Urinary bladder (tissue), 4 donors: Measurements from ENCODE around the gene ANKRD13D. TPM values are rescaled to one million over a fixed set of nuclear protein-coding genes. Genes with fewer than 3 reads are reported as not detected.
"Not testable (repeated sequence)": the region's sequence is repeated elsewhere in the genome, so short reads cannot be mapped to it uniquely, and the experiment has no call there.

Experiments used
- DNase-seq: peaks from one replicate; pipeline ENCODE4 v3.0.0-alpha.2; 2015; ENCODE audit errors: extremely low spot score
- H3K27ac ChIP-seq: one replicate; pipeline ENCODE4 v1.5.1; 2013; ENCODE audit warnings: low read depth, mild to moderate bottlenecking, moderate library complexity
- H3K36me3 ChIP-seq: one replicate; pipeline ENCODE4 v1.6.1; 2013; ENCODE audit warnings: mild to moderate bottlenecking, moderate library complexity; ENCODE audit not compliant: insufficient read depth
- H3K4me1 ChIP-seq: one replicate; pipeline ENCODE4 v1.6.1; 2013; ENCODE audit warnings: mild to moderate bottlenecking, moderate library complexity; ENCODE audit not compliant: insufficient read depth
- H3K4me3 ChIP-seq: one replicate; pipeline ENCODE4 v1.5.1; 2013; ENCODE audit warnings: low read depth, low read length
- WGBS: extraction: QIAGEN DNeasy Blood & Tissue Kit; methylation state at CpG from one replicate; pipeline ENCODE4 v1.1.7; 2013; 5-methylcytosine and 5-hydroxymethylcytosine counted together
- polyA plus RNA-seq: library from polyadenylated mRNA; stranded (reverse); fragments of 200-250 nt; gene quantifications from one replicate; pipeline ENCODE4 v1.2.3, GENCODE V29; 2013
- total RNA-seq: library from RNA; depleted of rRNA; stranded (reverse); fragments of >200 nt; gene quantifications from one replicate; pipeline ENCODE4 v1.2.3, GENCODE V29; 2014
- donor health status: healthy with polysubstance abuse.
- donor health status: healthy.

The ANKRD13D gene
- total and polyA plus RNA-seq, 2 donors = 25.2 to 44.0 TPM

GRCh38 chr11:67254798-67255197 lies 34.3 kb upstream of the ANKRD13D start:
- H3K27ac ChIP-seq = no peak overlapping the region
- H3K36me3 ChIP-seq = peaks cover 10% of the 10 kb centered on the region

DNA sequence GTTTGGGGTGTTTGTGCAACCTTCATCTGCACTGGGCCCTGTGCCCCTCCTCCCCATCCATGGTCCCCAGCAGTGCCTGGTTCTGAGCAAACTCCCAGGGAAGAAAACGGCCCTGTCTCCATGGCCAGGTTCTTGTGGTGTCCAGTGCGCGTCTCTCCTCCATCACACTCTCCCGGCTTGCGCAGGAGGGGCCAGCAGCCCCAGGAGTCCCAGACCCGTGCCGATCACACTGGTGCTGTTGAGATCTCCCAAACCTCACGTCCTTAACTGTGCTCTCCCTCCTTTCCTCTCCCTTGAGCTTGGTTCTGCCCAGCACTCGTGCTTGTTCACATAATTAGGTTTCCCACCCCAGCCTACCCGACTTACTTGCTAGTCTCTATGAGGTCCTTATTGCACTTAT lies 33.8 kb upstream of the ANKRD13D start:
- H3K4me3 ChIP-seq = no peak overlapping the region
- H3K36me3 ChIP-seq = peaks cover 10% of the 10 kb centered on the region
- WGBS = 89% methylated on average over 10 of the region's 10 CpGs
- DNase-seq = no peak
- H3K27ac ChIP-seq = no peak overlapping the region
- no peaks in the 10 kb centered on the region for H3K4me1 ChIP-seq

More at GRCh38 chr11:67254798-67255197, 34.3 kb upstream of the ANKRD13D start:
- 86% methylated on average over 15 of the region's 15 CpGs for WGBS
- Histone ChIP-seq H3K4me3 (no peak overlapping the region), H3K4me1 (no peaks in the 10 kb centered on the region)
- DNase-seq = no peak

- Histone ChIP-seq H3K36me3 (peaks cover 7% of the 10 kb centered on the region), H3K4me1 (no peaks in the 10 kb centered on the region), H3K4me3 (no peak overlapping the region), H3K27ac (no peak overlapping the region)
- no peak for DNase-seq
- whole genome bisulfite sequencing = 84% methylated on average over 8 of the region's 8 CpGs
Observed at GRCh38 chr11:67255864-67256263, 33.2 kb upstream of the ANKRD13D start.

DNA sequence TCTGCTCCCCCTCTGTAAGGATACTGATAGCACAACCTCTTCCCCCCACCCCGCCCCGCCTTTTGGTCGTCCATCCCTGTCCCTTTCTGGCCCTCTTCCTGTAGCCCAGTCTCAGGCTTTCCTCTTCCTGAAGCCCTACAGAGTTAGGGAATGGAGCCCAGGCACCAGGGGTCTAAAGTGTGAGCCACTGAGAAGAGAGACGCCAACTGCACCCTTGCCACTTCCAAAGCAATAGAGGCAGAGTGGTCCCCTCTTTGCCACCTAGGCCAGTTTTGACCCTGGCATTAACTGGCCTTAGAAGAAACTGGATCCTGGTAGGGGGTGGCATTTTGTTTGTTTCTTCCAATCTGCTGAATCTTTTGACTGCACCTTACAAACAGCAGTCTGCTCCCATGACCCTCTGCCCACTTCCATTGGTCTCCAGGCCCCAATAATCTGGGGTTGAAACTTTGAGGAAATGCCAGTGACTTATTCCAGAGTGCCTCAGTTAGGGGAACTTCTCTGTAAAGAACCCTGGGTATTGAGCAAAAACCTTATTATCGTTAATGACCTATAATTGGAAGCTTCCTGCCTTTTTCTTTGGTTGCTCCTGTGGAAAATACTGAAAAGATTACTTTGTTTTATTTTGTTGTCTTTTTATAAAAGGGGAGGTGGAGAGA lies 32.5 kb upstream of the ANKRD13D start:
- no peaks in the 10 kb centered on the region for H3K4me1 ChIP-seq
- peaks cover 7% of the 10 kb centered on the region for H3K36me3 ChIP-seq
- 73% methylated on average over 5 of the region's 5 CpGs for WGBS
- no peak for DNase-seq
- H3K4me3 ChIP-seq = no peak overlapping the region
- no peak overlapping the region for H3K27ac ChIP-seq

GRCh38 chr11:67260406-67260805 lies 28.7 kb upstream of the ANKRD13D start:
- no peak for DNase-seq
- no peak overlapping the region for H3K4me3 ChIP-seq
- H3K36me3 ChIP-seq = no peaks in the 10 kb centered on the region
- no peak overlapping the region for H3K27ac ChIP-seq
- 88% methylated on average over 6 of the region's 6 CpGs for WGBS
- no peaks in the 10 kb centered on the region for H3K4me1 ChIP-seq

- not testable (repeated sequence) for DNase-seq, H3K36me3 ChIP-seq, H3K4me1 ChIP-seq, H3K27ac ChIP-seq
- H3K4me3 ChIP-seq = peak overlapping the region; percentile 29
- 26% methylated on average over 50 of the region's 50 CpGs for WGBS
Observed at GRCh38 chr11:67260885-67261639, 28.0 kb upstream of the ANKRD13D start.

- 12% methylated on average over 18 of the region's 18 CpGs for WGBS
- no peak for DNase-seq
- Histone ChIP-seq H3K36me3 (no peaks in the 10 kb centered on the region), H3K4me1 (no peaks in the 10 kb centered on the region), H3K27ac (no peak overlapping the region), H3K4me3 (peak overlapping the region; percentile 29)
Observed at GRCh38 chr11:67261640-67261945, 27.5 kb upstream of the ANKRD13D start.

DNA sequence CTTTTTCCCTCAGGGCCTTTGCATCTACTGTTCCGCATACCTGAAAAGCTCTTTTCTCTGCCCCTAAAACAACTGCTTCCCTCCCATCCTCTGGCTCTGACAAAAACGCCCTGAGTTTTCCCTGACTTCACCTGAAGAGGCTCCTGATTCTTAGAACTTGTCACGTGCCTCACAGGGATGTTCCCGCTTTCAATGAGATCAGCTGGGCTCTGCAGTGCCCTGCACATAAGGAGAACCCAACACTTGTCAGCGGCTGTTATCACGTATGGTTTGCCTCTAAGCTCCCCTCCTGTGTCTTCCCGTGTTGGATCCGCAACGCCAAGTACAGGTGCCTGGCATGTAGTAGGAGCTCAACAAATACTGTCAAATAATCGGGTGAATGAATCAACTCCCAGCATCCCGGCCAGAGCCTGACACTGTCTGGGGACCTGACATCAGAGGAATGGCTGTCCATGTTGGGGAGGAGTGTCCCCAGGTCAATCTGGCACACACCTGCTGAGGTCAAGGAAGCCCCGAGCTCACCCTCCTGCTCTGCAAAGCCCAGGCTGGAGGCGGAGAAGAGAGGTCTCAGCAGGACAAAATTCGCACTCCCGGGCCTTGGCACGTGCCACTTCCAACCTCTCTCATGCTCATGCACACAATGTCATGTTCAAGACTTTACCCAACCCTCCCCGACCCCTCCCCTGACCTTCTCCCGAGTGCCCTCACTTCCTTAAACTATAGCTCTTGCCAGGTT lies 27.0 kb upstream of the ANKRD13D start:
- Histone ChIP-seq H3K4me1 (no peaks in the 10 kb centered on the region), H3K4me3 (no peak overlapping the region)

DNA sequence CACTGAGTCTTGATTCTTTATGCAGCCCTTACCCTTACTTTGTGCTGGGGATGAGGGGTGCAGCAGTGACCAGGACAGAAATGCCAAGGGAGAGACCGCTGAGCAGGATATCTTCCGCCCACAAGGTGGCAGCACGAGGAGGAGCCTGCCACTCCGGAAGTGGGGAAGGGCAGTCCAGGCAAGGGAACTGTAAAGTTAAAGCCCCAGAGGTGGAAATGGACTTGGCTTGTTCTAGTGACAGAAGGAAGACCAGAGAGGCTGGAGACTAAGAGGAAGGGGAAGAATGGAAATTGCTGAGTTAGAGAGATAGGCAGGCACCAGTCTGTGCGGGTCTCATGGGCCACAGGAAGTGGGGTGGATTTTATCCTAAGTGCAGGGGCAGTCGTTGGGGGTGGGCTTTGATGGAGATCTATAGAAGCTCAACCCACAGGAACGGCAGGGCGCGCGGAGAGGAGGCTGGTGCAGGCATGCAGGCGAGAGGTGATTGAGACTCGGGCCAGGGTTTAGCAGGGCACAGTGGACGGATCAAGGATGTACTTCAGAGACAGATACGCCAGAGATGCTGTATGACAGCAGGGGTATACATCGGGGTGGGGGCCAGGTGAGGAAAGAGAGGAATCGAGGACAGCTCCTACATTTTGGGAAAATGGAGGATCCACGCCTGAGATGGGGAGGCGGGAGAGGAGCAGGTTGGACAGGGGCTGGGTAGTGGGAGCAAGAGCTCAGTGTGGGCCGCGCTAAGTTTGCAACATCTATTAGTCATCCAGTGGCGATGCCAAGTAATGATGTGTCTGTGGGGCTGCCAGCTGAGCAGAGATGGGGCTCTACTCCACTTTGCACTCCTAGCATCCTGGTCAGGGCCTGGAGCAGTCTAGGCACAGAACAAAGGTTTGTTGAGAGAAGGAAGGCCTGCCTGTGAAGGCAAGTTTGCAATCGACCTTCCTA lies 26.1 kb upstream of the ANKRD13D start:
- Histone ChIP-seq H3K27ac (no peak overlapping the region), H3K4me3 (no peak overlapping the region)
- 43% methylated on average over 22 of the region's 22 CpGs for WGBS

More for the DNA sequence above, 27.0 kb upstream of the ANKRD13D start:
- DNase-seq = no peak
- 54% methylated on average over 18 of the region's 18 CpGs for WGBS
- Histone ChIP-seq H3K27ac (no peak overlapping the region), H3K36me3 (no peaks in the 10 kb centered on the region)

DNA sequence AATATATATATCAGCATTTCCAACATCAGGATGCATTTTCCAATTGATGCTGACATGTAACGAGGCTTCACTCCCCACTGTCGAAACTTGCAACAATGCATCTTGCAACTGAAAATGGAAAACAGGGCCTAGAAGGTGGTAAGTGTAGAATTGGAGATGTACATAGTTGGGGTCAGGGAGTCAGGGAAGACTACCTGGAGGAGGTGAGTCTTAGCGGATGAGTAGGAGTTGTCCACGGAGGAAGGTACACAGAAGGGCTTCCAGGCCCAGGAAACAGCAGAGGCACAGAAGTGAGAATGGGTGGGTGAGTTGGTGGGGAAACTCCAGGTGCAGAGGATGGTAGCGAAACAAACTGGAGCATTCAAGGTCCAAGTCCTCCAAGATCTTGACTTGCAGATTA lies 24.8 kb upstream of the ANKRD13D start:
- 98% methylated on average over 5 of the region's 5 CpGs for WGBS
- H3K36me3 ChIP-seq = no peaks in the 10 kb centered on the region
- no peak overlapping the region for H3K27ac ChIP-seq
- H3K4me3 ChIP-seq = no peak overlapping the region
- no peaks in the 10 kb centered on the region for H3K4me1 ChIP-seq
- DNase-seq = no peak

More for the DNA sequence above, 26.1 kb upstream of the ANKRD13D start:
- Histone ChIP-seq H3K4me1 (no peaks in the 10 kb centered on the region), H3K36me3 (no peaks in the 10 kb centered on the region)
- DNase-seq = no peak

GRCh38 chr11:67264877-67265632 lies 24.0 kb upstream of the ANKRD13D start:
- 91% methylated on average over 7 of the region's 7 CpGs for WGBS
- DNase-seq = no peak
- Histone ChIP-seq H3K36me3 (no peaks in the 10 kb centered on the region), H3K4me1 (no peaks in the 10 kb centered on the region), H3K4me3 (no peak overlapping the region), H3K27ac (no peak overlapping the region)

DNA sequence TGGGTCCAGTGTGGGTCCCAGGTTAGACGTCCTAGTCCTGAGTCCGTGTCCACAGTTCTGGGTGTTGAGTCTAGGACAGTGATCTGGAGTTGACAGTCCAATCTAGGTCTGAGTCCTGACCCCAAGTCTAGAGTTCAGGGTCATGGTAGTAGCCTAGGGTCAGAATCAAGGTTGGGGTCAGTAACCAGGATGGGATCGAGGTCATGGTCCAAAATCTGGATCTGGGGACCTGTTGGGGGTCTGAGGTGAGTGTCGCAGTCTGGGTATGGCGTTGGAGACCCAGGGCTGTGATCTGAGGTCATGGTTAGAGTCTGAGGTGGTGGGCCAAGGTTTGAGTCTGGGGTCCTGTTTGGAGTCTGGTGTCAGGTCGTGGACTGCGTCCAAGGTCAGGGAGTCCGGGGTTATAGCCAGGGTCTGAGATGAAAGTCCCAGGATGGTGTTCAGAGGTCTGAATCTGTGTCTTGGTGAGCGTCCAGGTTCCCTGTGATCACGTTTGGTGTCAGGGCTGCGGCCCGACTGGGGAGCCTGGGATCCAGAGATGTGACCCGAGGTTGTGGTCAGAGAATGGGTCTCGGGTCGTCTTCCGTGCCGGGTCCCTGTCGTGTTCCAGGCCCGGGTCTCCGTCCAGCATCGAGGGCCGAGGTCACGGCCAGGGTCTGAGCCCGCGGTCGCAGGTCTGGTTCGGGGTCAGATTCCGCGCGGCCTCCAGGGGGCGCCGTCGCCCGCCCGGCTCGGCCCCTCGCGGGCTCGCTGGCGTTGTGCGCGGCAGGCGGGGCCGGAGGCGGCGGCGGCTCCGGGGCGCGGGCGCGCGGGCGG lies 23.3 kb upstream of the ANKRD13D start:
- no peaks in the 10 kb centered on the region for H3K36me3 ChIP-seq
- peak overlapping the region; percentile 95 for H3K4me3 ChIP-seq
- 12% methylated on average over 54 of the region's 54 CpGs for WGBS
- no peak overlapping the region for H3K27ac ChIP-seq
- peaks cover under 1% of the 10 kb centered on the region for H3K4me1 ChIP-seq
- no peak for DNase-seq
